HG03135 (cell line): ENCODE results near the gene RNF220.

ENCODE experiments used
- ATAC-seq: cut with Tn5 transposase; IDR thresholded peaks from one replicate; pipeline ENCODE4 v1.9.1; 2021; ENCODE audit warnings: mild to moderate bottlenecking, moderate library complexity; ENCODE audit not compliant: unreplicated experiment

The RNF220 gene

GRCh38 chr1:44605914-44606615, 201.0 kb downstream of the RNF220 start:
- ATAC-seq, result no peak

- no peak for ATAC-seq
These were observed 201.7 kb downstream of the RNF220 start for GRCh38 chr1:44606701-44607281.

- no peak for ATAC-seq
These were observed 203.1 kb downstream of the RNF220 start for GRCh38 chr1:44608141-44608540.

GRCh38 chr1:44609412-44609767, 204.3 kb downstream of the RNF220 start:
- ATAC-seq, result no peak

- ATAC-seq, result no peak
These were observed 204.9 kb downstream of the RNF220 start for GRCh38 chr1:44609768-44610526.

- no peak for ATAC-seq
These were observed 205.6 kb downstream of the RNF220 start for GRCh38 chr1:44610527-44611148.

GRCh38 chr1:44611419-44611818, 206.4 kb downstream of the RNF220 start:
- ATAC-seq, result no peak

- ATAC-seq, result no peak
These were observed 206.8 kb downstream of the RNF220 start for GRCh38 chr1:44611866-44612265.

- ATAC-seq, result no peak
These were observed 208.9 kb downstream of the RNF220 start for GRCh38 chr1:44613941-44614340.

- no peak for ATAC-seq
These were observed 211.4 kb downstream of the RNF220 start for GRCh38 chr1:44616284-44616990.

- no peak for ATAC-seq
These were observed 212.1 kb downstream of the RNF220 start for GRCh38 chr1:44616991-44617702.

- ATAC-seq, result no peak
These were observed 212.6 kb downstream of the RNF220 start for GRCh38 chr1:44617703-44618029.

- no peak for ATAC-seq
These were observed 214.3 kb downstream of the RNF220 start for GRCh38 chr1:44619261-44619900.

GRCh38 chr1:44620072-44620471, 215.0 kb downstream of the RNF220 start:
- ATAC-seq, result no peak

GRCh38 chr1:44621841-44622286, 216.8 kb downstream of the RNF220 start:
- ATAC-seq, result no peak

GRCh38 chr1:44624268-44624901, 219.3 kb downstream of the RNF220 start:
- no peak for ATAC-seq

- ATAC-seq, result no peak
These were observed 220.3 kb downstream of the RNF220 start for GRCh38 chr1:44625348-44625747.

- no peak for ATAC-seq
These were observed 224.1 kb downstream of the RNF220 start for GRCh38 chr1:44628962-44629756.

- no peak for ATAC-seq
These were observed 225.1 kb downstream of the RNF220 start for GRCh38 chr1:44630116-44630515.
